Measurements from ENCODE around the gene HCFC2. TPM values are rescaled to one million over a fixed set of nuclear protein-coding genes. Genes with fewer than 3 reads are reported as not detected.

Gene HCFC2
- total and polyA plus RNA-seq, 2 of the 8 experiments (the other 6 are each of a cell fraction or from before 2014, with no cell fraction given): 0.62 to 1.8 TPM

- TF ChIP-seq, protein P1, sequence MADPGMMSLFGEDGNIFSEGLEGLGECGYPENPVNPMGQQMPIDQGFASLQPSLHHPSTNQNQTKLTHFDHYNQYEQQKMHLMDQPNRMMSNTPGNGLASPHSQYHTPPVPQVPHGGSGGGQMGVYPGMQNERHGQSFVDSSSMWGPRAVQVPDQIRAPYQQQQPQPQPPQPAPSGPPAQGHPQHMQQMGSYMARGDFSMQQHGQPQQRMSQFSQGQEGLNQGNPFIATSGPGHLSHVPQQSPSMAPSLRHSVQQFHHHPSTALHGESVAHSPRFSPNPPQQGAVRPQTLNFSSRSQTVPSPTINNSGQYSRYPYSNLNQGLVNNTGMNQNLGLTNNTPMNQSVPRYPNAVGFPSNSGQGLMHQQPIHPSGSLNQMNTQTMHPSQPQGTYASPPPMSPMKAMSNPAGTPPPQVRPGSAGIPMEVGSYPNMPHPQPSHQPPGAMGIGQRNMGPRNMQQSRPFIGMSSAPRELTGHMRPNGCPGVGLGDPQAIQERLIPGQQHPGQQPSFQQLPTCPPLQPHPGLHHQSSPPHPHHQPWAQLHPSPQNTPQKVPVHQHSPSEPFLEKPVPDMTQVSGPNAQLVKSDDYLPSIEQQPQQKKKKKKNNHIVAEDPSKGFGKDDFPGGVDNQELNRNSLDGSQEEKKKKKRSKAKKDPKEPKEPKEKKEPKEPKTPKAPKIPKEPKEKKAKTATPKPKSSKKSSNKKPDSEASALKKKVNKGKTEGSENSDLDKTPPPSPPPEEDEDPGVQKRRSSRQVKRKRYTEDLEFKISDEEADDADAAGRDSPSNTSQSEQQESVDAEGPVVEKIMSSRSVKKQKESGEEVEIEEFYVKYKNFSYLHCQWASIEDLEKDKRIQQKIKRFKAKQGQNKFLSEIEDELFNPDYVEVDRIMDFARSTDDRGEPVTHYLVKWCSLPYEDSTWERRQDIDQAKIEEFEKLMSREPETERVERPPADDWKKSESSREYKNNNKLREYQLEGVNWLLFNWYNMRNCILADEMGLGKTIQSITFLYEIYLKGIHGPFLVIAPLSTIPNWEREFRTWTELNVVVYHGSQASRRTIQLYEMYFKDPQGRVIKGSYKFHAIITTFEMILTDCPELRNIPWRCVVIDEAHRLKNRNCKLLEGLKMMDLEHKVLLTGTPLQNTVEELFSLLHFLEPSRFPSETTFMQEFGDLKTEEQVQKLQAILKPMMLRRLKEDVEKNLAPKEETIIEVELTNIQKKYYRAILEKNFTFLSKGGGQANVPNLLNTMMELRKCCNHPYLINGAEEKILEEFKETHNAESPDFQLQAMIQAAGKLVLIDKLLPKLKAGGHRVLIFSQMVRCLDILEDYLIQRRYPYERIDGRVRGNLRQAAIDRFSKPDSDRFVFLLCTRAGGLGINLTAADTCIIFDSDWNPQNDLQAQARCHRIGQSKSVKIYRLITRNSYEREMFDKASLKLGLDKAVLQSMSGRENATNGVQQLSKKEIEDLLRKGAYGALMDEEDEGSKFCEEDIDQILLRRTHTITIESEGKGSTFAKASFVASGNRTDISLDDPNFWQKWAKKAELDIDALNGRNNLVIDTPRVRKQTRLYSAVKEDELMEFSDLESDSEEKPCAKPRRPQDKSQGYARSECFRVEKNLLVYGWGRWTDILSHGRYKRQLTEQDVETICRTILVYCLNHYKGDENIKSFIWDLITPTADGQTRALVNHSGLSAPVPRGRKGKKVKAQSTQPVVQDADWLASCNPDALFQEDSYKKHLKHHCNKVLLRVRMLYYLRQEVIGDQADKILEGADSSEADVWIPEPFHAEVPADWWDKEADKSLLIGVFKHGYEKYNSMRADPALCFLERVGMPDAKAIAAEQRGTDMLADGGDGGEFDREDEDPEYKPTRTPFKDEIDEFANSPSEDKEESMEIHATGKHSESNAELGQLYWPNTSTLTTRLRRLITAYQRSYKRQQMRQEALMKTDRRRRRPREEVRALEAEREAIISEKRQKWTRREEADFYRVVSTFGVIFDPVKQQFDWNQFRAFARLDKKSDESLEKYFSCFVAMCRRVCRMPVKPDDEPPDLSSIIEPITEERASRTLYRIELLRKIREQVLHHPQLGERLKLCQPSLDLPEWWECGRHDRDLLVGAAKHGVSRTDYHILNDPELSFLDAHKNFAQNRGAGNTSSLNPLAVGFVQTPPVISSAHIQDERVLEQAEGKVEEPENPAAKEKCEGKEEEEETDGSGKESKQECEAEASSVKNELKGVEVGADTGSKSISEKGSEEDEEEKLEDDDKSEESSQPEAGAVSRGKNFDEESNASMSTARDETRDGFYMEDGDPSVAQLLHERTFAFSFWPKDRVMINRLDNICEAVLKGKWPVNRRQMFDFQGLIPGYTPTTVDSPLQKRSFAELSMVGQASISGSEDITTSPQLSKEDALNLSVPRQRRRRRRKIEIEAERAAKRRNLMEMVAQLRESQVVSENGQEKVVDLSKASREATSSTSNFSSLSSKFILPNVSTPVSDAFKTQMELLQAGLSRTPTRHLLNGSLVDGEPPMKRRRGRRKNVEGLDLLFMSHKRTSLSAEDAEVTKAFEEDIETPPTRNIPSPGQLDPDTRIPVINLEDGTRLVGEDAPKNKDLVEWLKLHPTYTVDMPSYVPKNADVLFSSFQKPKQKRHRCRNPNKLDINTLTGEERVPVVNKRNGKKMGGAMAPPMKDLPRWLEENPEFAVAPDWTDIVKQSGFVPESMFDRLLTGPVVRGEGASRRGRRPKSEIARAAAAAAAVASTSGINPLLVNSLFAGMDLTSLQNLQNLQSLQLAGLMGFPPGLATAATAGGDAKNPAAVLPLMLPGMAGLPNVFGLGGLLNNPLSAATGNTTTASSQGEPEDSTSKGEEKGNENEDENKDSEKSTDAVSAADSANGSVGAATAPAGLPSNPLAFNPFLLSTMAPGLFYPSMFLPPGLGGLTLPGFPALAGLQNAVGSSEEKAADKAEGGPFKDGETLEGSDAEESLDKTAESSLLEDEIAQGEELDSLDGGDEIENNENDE (IDR thresholded peaks at IDR 0.05; ENCODE audit: insufficient replicate concordance, low read length): no peak
- TF ChIP-seq BRCA1 (IDR thresholded peaks at IDR 0.05; ENCODE audit: low read depth, low read length) (no peak), GTF2F1 (IDR thresholded peaks at IDR 0.05; ENCODE audit: borderline replicate concordance, low read depth, low read length) (no peak), SP2 (IDR thresholded peaks at IDR 0.05; ENCODE audit: low read length) (no peak), TAF7 (optimal IDR thresholded peaks at IDR 0.05; ENCODE audit: borderline replicate concordance, low read depth, low read length) (no peak), HDAC6 (IDR thresholded peaks at IDR 0.05; ENCODE audit: low read depth, low read length) (no peak), CTBP2 (IDR thresholded peaks at IDR 0.05; ENCODE audit: borderline replicate concordance, insufficient read depth, insufficient read length, low read length) (no peak), CBX5 (IDR thresholded peaks at IDR 0.05; ENCODE audit: low read depth, low read length) (no peak), CEBPB (IDR thresholded peaks at IDR 0.05; ENCODE audit: low read depth, low read length) (no peak), JUN (IDR thresholded peaks at IDR 0.05; ENCODE audit: low read depth, low read length) (no peak), POLR2AphosphoS5 (IDR thresholded peaks at IDR 0.05; ENCODE audit: low read depth, low read length) (no peak), HDAC2 (IDR thresholded peaks at IDR 0.05; ENCODE audit: borderline replicate concordance in 1 of 2, low read depth in 2 of 2, low read length in 2 of 2) (no peak), TEAD4 (IDR thresholded peaks at IDR 0.05; ENCODE audit: low read depth, low read length) (no peak)
Measured at GRCh38 chr12:104060791-104061190, 3.5 kb upstream of the HCFC2 start (continued).

Data from H1 (cell line).